Loucy (cell line): ENCODE measurements around the gene HOXA1.

Experiments used
- H2AFZ ChIP-seq: fragments of 200-600 bp; sonication (generic); 2 replicates; pipeline ENCODE4 v1.6.0; 2016; ENCODE audit warnings: antibody characterized with exemption, mild to moderate bottlenecking, low read length, moderate library complexity
- H3F3A ChIP-seq: fragments of 200-600 bp; 2 replicates; pipeline ENCODE4 v1.6.0; 2016; ENCODE audit warnings: antibody characterized with exemption, low read depth, mild to moderate bottlenecking
- H3K27me3 ChIP-seq: fragments of 200-600 bp; sonication (generic); 2 replicates; pipeline ENCODE4 v1.6.1; 2014; ENCODE audit warnings: low read length, mild to moderate bottlenecking; ENCODE audit not compliant: insufficient read depth, poor library complexity, severe bottlenecking
- H3K36me3 ChIP-seq: fragments of 200-600 bp; sonication (generic); 2 replicates; pipeline ENCODE4 v1.6.1; 2016; ENCODE audit warnings: low read length; ENCODE audit not compliant: insufficient read depth
- H3K4me1 ChIP-seq: fragments of 200-600 bp; sonication (generic); 2 replicates; pipeline ENCODE4 v1.5.1; 2014; ENCODE audit warnings: low read length, mild to moderate bottlenecking; ENCODE audit not compliant: insufficient read depth, poor library complexity, severe bottlenecking
- H3K4me2 ChIP-seq: fragments of 200-600 bp; sonication (generic); 2 replicates; pipeline ENCODE4 v1.6.0; 2014; ENCODE audit warnings: antibody characterized with exemption, low read length, low read depth, mild to moderate bottlenecking; ENCODE audit not compliant: poor library complexity, severe bottlenecking
- H3K4me3 ChIP-seq: fragments of 200-600 bp; sonication (generic); 2 replicates; pipeline ENCODE4 v1.5.1; 2014; ENCODE audit warnings: low read length, mild to moderate bottlenecking, mixed read lengths; ENCODE audit not compliant: poor library complexity, severe bottlenecking
- H3K79me2 ChIP-seq: fragments of 200-600 bp; sonication (generic); 2 replicates; pipeline ENCODE4 v1.6.1; 2014; ENCODE audit warnings: low read length; ENCODE audit not compliant: insufficient read depth
- H3K9ac ChIP-seq: fragments of 200-600 bp; sonication (generic); 2 replicates; pipeline ENCODE4 v1.6.0; 2014; ENCODE audit warnings: mild to moderate bottlenecking, low read depth, low read length, moderate library complexity; ENCODE audit not compliant: poor library complexity, severe bottlenecking
- H3K9me2 ChIP-seq: fragments of 200-600 bp; sonication (generic); replicated peaks from 2 replicates; pipeline ENCODE4 v1.6.1; 2016; ENCODE audit warnings: low read depth, low read length, mixed read lengths
- H3K9me3 ChIP-seq: fragments of 200-600 bp; sonication (generic); 2 replicates; pipeline ENCODE4 v1.6.1; 2014; ENCODE audit warnings: mild to moderate bottlenecking, antibody characterized with exemption, low read length, low read depth; ENCODE audit not compliant: insufficient read depth
- H4K20me1 ChIP-seq: fragments of 200-600 bp; sonication (generic); 2 replicates; pipeline ENCODE4 v1.6.0; 2014; ENCODE audit warnings: antibody characterized with exemption, low read length, mild to moderate bottlenecking; ENCODE audit not compliant: insufficient read depth, poor library complexity, severe bottlenecking
- CTCF ChIP-seq: fragments of 200-600 bp; sonication (generic); conservative IDR thresholded peaks from 2 replicates; pipeline ENCODE4 v1.5.1; 2014; ENCODE audit warnings: mild to moderate bottlenecking, antibody characterized with exemption, low read length
- EZH2phosphoT487 ChIP-seq: fragments of 200-600 bp; IDR thresholded peaks from 2 replicates; pipeline ENCODE4 v1.6.1; 2018; ENCODE audit warnings: antibody characterized with exemption, mild to moderate bottlenecking, moderate library complexity, borderline replicate concordance

Gene HOXA1

DNA sequence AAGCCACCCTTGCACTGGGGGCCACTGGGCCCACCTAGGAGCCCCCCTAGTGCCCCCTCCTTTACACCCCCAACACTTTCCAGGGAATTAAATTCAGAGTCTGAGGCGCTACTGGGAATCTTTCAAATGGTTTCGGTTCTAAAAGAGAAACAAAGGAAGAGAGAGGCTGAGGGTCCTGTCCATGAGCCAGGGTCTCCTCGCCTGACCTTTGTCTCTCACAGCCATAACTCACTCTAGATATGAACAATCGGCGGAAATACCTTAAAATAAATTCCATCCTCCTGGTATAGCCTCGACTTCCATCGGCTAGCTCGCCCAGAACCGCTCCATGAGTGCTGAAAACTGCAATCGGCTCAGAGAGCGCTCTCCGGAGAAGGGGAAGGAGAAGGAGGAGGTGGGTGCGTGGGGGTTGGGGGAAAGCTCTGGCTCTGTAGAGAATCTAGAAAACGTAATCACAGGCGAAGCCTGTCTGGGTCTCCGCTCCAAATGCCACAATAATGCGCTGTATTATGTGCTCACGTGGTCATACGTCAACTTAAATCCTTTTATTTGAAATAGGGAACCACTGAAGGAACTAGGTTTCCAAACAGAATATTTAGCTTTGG is 22.2 kb upstream of the HOXA1 start:
- Histone ChIP-seq H4K20me1 (peaks cover 51% of the 10 kb centered on the region), H3K4me2 (no peak overlapping the region), H3K36me3 (peaks cover 89% of the 10 kb centered on the region; the same call in 1 of the 2 replicates), H3K4me3 (no peak overlapping the region), H3K9me3 (no peaks in the 10 kb centered on the region), H3K79me2 (peaks cover 94% of the 10 kb centered on the region), H2AFZ (no peak overlapping the region), H3F3A (no peaks in the 10 kb centered on the region), H3K9ac (no peak overlapping the region), H3K27me3 (no peaks in the 10 kb centered on the region), H3K4me1 (no peaks in the 10 kb centered on the region), H3K9me2 (no peaks in the 10 kb centered on the region)
- TF ChIP-seq EZH2phosphoT487 (no peak), CTCF (no peak)

GRCh38 chr7:27116962-27117886 is 21.4 kb upstream of the HOXA1 start:
- H4K20me1 ChIP-seq, result peaks cover 53% of the 10 kb centered on the region
- no peaks in the 10 kb centered on the region for H3F3A ChIP-seq
- TF ChIP-seq EZH2phosphoT487 (no peak), CTCF (no peak)
- H3K4me1 ChIP-seq, result no peaks in the 10 kb centered on the region
- no peak overlapping the region for H3K4me3 ChIP-seq
- H3K27me3 ChIP-seq, result no peaks in the 10 kb centered on the region
- peaks cover 89% of the 10 kb centered on the region; the same call in 1 of the 2 replicates for H3K36me3 ChIP-seq
- H3K9ac ChIP-seq, result no peak overlapping the region
- H3K4me2 ChIP-seq, result no peak overlapping the region
- no peaks in the 10 kb centered on the region for H3K9me2 ChIP-seq
- H2AFZ ChIP-seq, result no peak overlapping the region
- H3K9me3 ChIP-seq, result no peaks in the 10 kb centered on the region
- H3K79me2 ChIP-seq, result peaks cover 94% of the 10 kb centered on the region

- Histone ChIP-seq H3K4me2 (no peak overlapping the region), H3K79me2 (peaks cover 94% of the 10 kb centered on the region), H3K9me3 (no peaks in the 10 kb centered on the region), H3F3A (no peaks in the 10 kb centered on the region), H3K4me3 (no peak overlapping the region), H3K9ac (no peak overlapping the region), H2AFZ (no peak overlapping the region), H3K4me1 (no peaks in the 10 kb centered on the region), H3K9me2 (no peaks in the 10 kb centered on the region), H3K36me3 (peaks cover 89% of the 10 kb centered on the region; the same call in 1 of the 2 replicates), H3K27me3 (no peaks in the 10 kb centered on the region), H4K20me1 (peaks cover 50% of the 10 kb centered on the region)
- TF ChIP-seq EZH2phosphoT487, result no peak
- no peak for TF ChIP-seq CTCF
Measured at GRCh38 chr7:27116031-27116961, 20.5 kb upstream of the HOXA1 start.
